Measurements from ENCODE around the gene GZF1.

DNA sequence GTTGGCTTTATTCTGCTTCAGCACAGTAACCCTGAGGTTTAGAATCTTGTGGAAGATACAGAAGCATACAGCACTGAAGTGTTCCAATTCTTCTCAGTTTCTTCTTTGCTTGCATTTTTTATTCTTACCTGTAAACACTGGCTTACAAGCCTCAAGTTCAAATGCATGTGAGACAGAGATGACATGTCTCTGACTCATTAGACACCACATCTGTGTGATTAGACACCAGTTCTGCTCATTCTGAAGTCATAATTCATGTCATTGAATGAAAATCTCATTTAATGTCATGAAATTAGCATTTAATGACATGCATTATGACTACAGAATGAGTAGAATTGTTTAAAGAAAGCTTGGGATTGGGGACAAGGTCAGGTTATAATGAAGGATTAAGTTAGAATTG is 5.8 kb downstream of the GZF1 start:
- TF ChIP-seq, protein P1, sequence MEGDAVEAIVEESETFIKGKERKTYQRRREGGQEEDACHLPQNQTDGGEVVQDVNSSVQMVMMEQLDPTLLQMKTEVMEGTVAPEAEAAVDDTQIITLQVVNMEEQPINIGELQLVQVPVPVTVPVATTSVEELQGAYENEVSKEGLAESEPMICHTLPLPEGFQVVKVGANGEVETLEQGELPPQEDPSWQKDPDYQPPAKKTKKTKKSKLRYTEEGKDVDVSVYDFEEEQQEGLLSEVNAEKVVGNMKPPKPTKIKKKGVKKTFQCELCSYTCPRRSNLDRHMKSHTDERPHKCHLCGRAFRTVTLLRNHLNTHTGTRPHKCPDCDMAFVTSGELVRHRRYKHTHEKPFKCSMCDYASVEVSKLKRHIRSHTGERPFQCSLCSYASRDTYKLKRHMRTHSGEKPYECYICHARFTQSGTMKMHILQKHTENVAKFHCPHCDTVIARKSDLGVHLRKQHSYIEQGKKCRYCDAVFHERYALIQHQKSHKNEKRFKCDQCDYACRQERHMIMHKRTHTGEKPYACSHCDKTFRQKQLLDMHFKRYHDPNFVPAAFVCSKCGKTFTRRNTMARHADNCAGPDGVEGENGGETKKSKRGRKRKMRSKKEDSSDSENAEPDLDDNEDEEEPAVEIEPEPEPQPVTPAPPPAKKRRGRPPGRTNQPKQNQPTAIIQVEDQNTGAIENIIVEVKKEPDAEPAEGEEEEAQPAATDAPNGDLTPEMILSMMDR (IDR thresholded peaks at IDR 0.05), result no peak
- no peak for TF ChIP-seq POLR2A (IDR thresholded peaks at IDR 0.05)

Data from right lobe of liver (tissue), 4 donors.